NCI-H526 (cell line): Measurements from ENCODE around the gene MACROH2A2.
A peak's percentile ranks its signal among the peaks of the same experiment; 100 is the strongest.

ENCODE experiments used
- DNase-seq, 2 experiments: peaks; one replicate each; lab custom pipeline; 2025; lab: John Stamatoyannopoulos, UW

Gene MACROH2A2

GRCh38 chr10:70130878-70131559, 78.4 kb downstream of the MACROH2A2 start:
- DNase-seq, result no peak

- peak in 1 of 2 experiments; percentile 11 for DNase-seq
Observed at GRCh38 chr10:70131560-70131937, 78.9 kb downstream of the MACROH2A2 start.

GRCh38 chr10:70132098-70133029, 79.7 kb downstream of the MACROH2A2 start, which contains the start of gene AIFM2:
AIFM2 (minus strand) TSS chr10:70132825; CDS start chr10:70124084, 8,741 bp downstream.
- peak in 1 of 2 experiments; percentile 74 for DNase-seq

- no peak for DNase-seq
Observed at GRCh38 chr10:70135046-70135445, 82.4 kb downstream of the MACROH2A2 start.

GRCh38 chr10:70135684-70136083, 83.0 kb downstream of the MACROH2A2 start:
- DNase-seq, result no peak

- DNase-seq, result no peak
Observed at GRCh38 chr10:70137135-70137534, 84.5 kb downstream of the MACROH2A2 start.

- no peak for DNase-seq
Observed at GRCh38 chr10:70137927-70138883, 85.6 kb downstream of the MACROH2A2 start.

- DNase-seq, result peak in 1 of 2 experiments; percentile 3
Observed at GRCh38 chr10:70139151-70139996, 86.7 kb downstream of the MACROH2A2 start.

GRCh38 chr10:70139997-70140250, 87.3 kb downstream of the MACROH2A2 start:
- DNase-seq, result no peak

GRCh38 chr10:70140297-70140696, 87.7 kb downstream of the MACROH2A2 start:
- no peak for DNase-seq

- no peak for DNase-seq
Observed at GRCh38 chr10:70142555-70142954, 89.9 kb downstream of the MACROH2A2 start.

GRCh38 chr10:70144372-70145110, 91.9 kb downstream of the MACROH2A2 start:
- no peak for DNase-seq

- DNase-seq, result peak in 1 of 2 experiments; percentile 38
Observed at GRCh38 chr10:70145166-70145665, 92.6 kb downstream of the MACROH2A2 start.

GRCh38 chr10:70145666-70146488, 93.2 kb downstream of the MACROH2A2 start:
- DNase-seq, result peak in 1 of 2 experiments; percentile 67

GRCh38 chr10:70146489-70147258, 94.0 kb downstream of the MACROH2A2 start, which contains the start of gene TYSND1:
TYSND1 (minus strand) TSS chr10:70146700; CDS start chr10:70146586, 114 bp downstream.
- peak; percentile 95 to 97 for DNase-seq

- DNase-seq, result no peak
Observed at GRCh38 chr10:70147259-70147625, 94.6 kb downstream of the MACROH2A2 start.

GRCh38 chr10:70148516-70148915, 95.9 kb downstream of the MACROH2A2 start:
- DNase-seq, result no peak

- no peak for DNase-seq
Observed at GRCh38 chr10:70155255-70155838, 102.7 kb downstream of the MACROH2A2 start.
